HCT116 (cell line): ENCODE data around the gene ETS1. TPM values are rescaled to one million over a fixed set of nuclear protein-coding genes. Genes with fewer than 3 reads are reported as not detected.

Source experiments
- ATAC-seq: fragments of 200-7000 bp; cut with Tn5 transposase; 2 replicates; pipeline ENCODE4 v1.9.1; 2020; ENCODE audit warnings: mild to moderate bottlenecking, moderate library complexity
- BruUV-seq: library from RNA; stranded (reverse); fragments of 400-500 nt; replicated peaks from 2 replicates; lab custom pipeline; 2021; lab: Mats Ljungman, UMichigan
- CTCF ChIA-PET: fragments of 300-600 bp; sonication (Branson Sonifier 250); formaldehyde crosslinking; loops from one replicate; lab custom pipeline; 2021; ENCODE audit warnings: antibody characterized with exemption; lab: Charles Lee
- POLR2A ChIA-PET: fragments of 300-600, 350-600 bp; sonication (Branson Sonifier 250); formaldehyde crosslinking; loops from one replicate; lab custom pipeline; 2021; ENCODE audit warnings: antibody characterized with exemption; lab: Charles Lee
- RAD21 ChIA-PET, 2 experiments: fragments of 300-600 bp; sonication (Branson Sonifier 250); formaldehyde crosslinking; loops; one replicate each; lab custom pipeline; 2023; ENCODE audit warnings: low total read pairs in 2 of 2; ENCODE audit not compliant: uncharacterized antibody in 2 of 2, unreplicated experiment in 2 of 2, low non-redundant PET in 1 of 2; lab: Charles Lee
- DNase-seq: peaks from one replicate; pipeline ENCODE4 v3.0.0-alpha.2; 2010; ENCODE audit warnings: low read depth, low spot score
- H2AFZ ChIP-seq: fragments of 200-600 bp; shearing (Covaris generic), sonication (generic); 2 replicates; pipeline ENCODE4 v1.6.1; 2017; ENCODE audit warnings: low read depth, mixed run types, mixed read lengths, antibody characterized with exemption, low read length; ENCODE audit not compliant: poor library complexity, severe bottlenecking
- H3K27ac ChIP-seq: 2 replicates; pipeline ENCODE4 v1.5.1; 2012; ENCODE audit warnings: low read depth, low read length
- H3K27me3 ChIP-seq: fragments of 200-600 bp; sonication (generic); 2 replicates; pipeline ENCODE4 v1.6.1; 2016; ENCODE audit warnings: mixed run types, low read length, mixed read lengths; ENCODE audit not compliant: insufficient read depth
- H3K36me3 ChIP-seq, 2 experiments: fragments of 200-500 bp in 1 of 2; fragments of 200-600 bp in 1 of 2; sonication (Bioruptor generic) in 1 of 2; sonication (generic) in 1 of 2; 2 replicates each; pipeline versions ENCODE4 v1.5.1 to v1.6.1; 2014 to 2016; ENCODE audit warnings: low read length in 2 of 2, inconsistent platforms in 1 of 2, mixed read lengths in 1 of 2, mixed run types in 1 of 2; ENCODE audit not compliant: insufficient read depth in 2 of 2, control insufficient read depth in 1 of 2
- H3K4me1 ChIP-seq, 2 experiments: fragments of 200-600 bp in 1 of 2; sonication (generic) in 1 of 2; 2 replicates each; pipeline versions ENCODE4 v1.5.1 to v1.6.1; 2012 to 2017; ENCODE audit warnings: low read length in 2 of 2, inconsistent platforms in 1 of 2, mild to moderate bottlenecking in 1 of 2, mixed read lengths in 1 of 2, mixed run types in 1 of 2, moderate library complexity in 1 of 2; ENCODE audit not compliant: insufficient read depth in 2 of 2, control insufficient read depth in 1 of 2
- H3K4me2 ChIP-seq: fragments of 200-600 bp; sonication (generic); 2 replicates; pipeline ENCODE4 v1.6.1; 2017; ENCODE audit warnings: mixed run types, low read length, mixed read lengths
- H3K4me3 ChIP-seq, 2 experiments: fragments of 200-600 bp in 1 of 2; sonication (generic) in 1 of 2; replicated peaks in 1 of 2; 2 replicates each; pipeline ENCODE4 v1.5.1; 2011 to 2016; ENCODE audit warnings: low read length in 2 of 2, control low read depth in 1 of 2, low read depth in 1 of 2, mild to moderate bottlenecking in 1 of 2, mixed read lengths in 1 of 2, mixed run types in 1 of 2
- H3K79me2 ChIP-seq: fragments of 200-600 bp; sonication (generic); 2 replicates; pipeline ENCODE4 v1.6.1; 2017; ENCODE audit warnings: mild to moderate bottlenecking, mixed run types, low read length, moderate library complexity, mixed read lengths; ENCODE audit not compliant: insufficient read depth
- H3K9ac ChIP-seq: fragments of 200-600 bp; sonication (generic); 2 replicates; pipeline ENCODE4 v1.6.1; 2016; ENCODE audit warnings: low read length, mixed read lengths
- H3K9me2 ChIP-seq: fragments of 200-600 bp; sonication (generic), shearing (Covaris generic); 2 replicates; pipeline ENCODE4 v1.6.1; 2017; ENCODE audit warnings: mixed run types, mild to moderate bottlenecking, moderate library complexity; ENCODE audit not compliant: insufficient read depth
- H3K9me3 ChIP-seq, 2 experiments: fragments of 200-500 bp in 1 of 2; fragments of 200-600 bp in 1 of 2; sonication (Bioruptor generic) in 1 of 2; sonication (generic) in 1 of 2; 2 replicates each; pipeline ENCODE4 v1.6.1; 2014 to 2017; ENCODE audit warnings: low read length in 2 of 2, mixed read lengths in 2 of 2, inconsistent platforms in 1 of 2, low read depth in 1 of 2, mild to moderate bottlenecking in 1 of 2, mixed run types in 1 of 2, moderate library complexity in 1 of 2; ENCODE audit not compliant: control insufficient read depth in 1 of 2, insufficient read depth in 1 of 2
- H4K20me1 ChIP-seq: fragments of 200-600 bp; sonication (generic), shearing (Covaris generic); 2 replicates; pipeline ENCODE4 v1.6.1; 2017; ENCODE audit warnings: mixed run types, mild to moderate bottlenecking, moderate library complexity; ENCODE audit not compliant: insufficient read depth
- CTCF ChIP-seq, 3 experiments: fragments of 200-600 bp in 1 of 3; sonication (generic) in 1 of 3; IDR thresholded peaks in 2 of 3; conservative IDR thresholded peaks in 1 of 3; 2 replicates each; pipeline ENCODE4 v1.5.1; 2012 to 2017; ENCODE audit warnings: low read depth in 2 of 3, low read length in 2 of 3, antibody characterized with exemption in 1 of 3, borderline replicate concordance in 1 of 3, control low read depth in 1 of 3, mild to moderate bottlenecking in 1 of 3, mixed read lengths in 1 of 3, mixed run types in 1 of 3, moderate library complexity in 1 of 3; ENCODE audit not compliant: insufficient read depth in 1 of 3
- ELF1 ChIP-seq: IDR thresholded peaks from 2 replicates; pipeline ENCODE4 v1.6.1; 2012; ENCODE audit warnings: low read depth, borderline replicate concordance
- EZH2 ChIP-seq: fragments of 200-600 bp; sonication (generic); IDR thresholded peaks from 2 replicates; pipeline ENCODE4 v1.6.1; 2017; ENCODE audit warnings: antibody characterized with exemption, mixed run types
- EZH2phosphoT487 ChIP-seq: fragments of 200-600 bp; IDR thresholded peaks from 2 replicates; pipeline ENCODE4 v1.6.1; 2018; ENCODE audit warnings: antibody characterized with exemption, borderline replicate concordance
- FOSL1 ChIP-seq: IDR thresholded peaks from 2 replicates; pipeline ENCODE4 v1.6.1; 2012; ENCODE audit warnings: low read depth
- POLR2A ChIP-seq: IDR thresholded peaks from 2 replicates; pipeline ENCODE4 v1.7.0; 2011; ENCODE audit warnings: borderline replicate concordance; ENCODE audit not compliant: insufficient read depth, insufficient read length; ENCODE audit errors: extremely low read depth
- POLR2AphosphoS5 ChIP-seq: IDR thresholded peaks from 2 replicates; pipeline ENCODE4 v1.6.1; 2011; ENCODE audit warnings: mild to moderate bottlenecking, low read depth, low read length, moderate library complexity
- SIN3A ChIP-seq: IDR thresholded peaks from 2 replicates; pipeline ENCODE4 v1.6.1; 2012; ENCODE audit warnings: low read depth
- SP1 ChIP-seq: IDR thresholded peaks from 2 replicates; pipeline ENCODE4 v1.6.1; 2012; ENCODE audit warnings: low read depth
- SRF ChIP-seq: IDR thresholded peaks from 2 replicates; pipeline ENCODE4 v1.6.1; 2012; ENCODE audit warnings: low read depth
- YY1 ChIP-seq: IDR thresholded peaks from 2 replicates; pipeline ENCODE4 v1.6.1; 2011; ENCODE audit warnings: low read length, low read depth, moderate library complexity, mild to moderate bottlenecking; ENCODE audit not compliant: insufficient replicate concordance; ENCODE audit errors: extremely low read depth
- ZFX ChIP-seq: fragments of 450-650 bp; IDR thresholded peaks from 2 replicates; pipeline ENCODE4 v1.6.1; 2017
- intact Hi-C: fragments of 100-400 bp; cut with micrococcal nuclease; formaldehyde crosslinking; loops from 2 replicates; pipeline ENCODE4 v1.10.0; 2022
- total RNA-seq: library from RNA; stranded (reverse); gene quantifications from one replicate; pipeline ENCODE4 v1.2.1, GENCODE V29; 2021; ENCODE audit not compliant: unreplicated experiment

ETS1 gene
- total RNA-seq, 1 experiment from 2014 or later, result 9.2 TPM

DNA sequence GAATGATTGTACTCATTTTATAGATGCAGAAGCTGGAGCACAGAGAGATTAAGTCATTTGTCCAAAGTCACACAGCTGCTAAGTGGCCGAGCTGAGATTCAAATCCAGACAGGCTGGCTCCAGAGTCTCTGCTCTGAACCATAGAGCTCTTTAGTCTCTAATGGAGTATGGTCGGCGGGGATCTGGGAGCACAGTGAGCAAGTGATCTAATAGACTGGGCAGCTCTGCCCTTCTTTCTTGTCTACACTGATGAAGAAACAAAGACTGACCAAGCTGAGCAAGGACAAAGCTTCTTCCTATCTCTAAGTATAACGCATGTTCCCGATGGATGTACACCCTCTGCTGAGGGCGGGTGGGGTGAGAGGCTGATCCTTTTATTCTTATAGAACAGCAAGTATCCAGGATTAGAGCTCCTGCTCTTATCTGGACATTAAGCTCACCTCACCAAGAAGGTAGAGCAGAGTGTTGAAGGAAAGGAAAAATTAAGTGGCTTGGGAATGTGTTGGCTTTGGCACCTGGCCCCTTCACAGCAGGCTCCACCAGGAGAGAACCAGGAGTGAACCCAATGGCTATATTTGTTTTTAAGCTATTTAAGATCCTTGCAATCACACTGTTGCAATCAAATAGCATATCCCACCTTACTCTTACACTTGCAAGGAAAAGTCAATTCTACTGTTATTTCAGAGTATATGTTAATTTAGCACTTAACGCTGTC lies 68.7 kb downstream of the ETS1 start:
- ATAC-seq (no peak), DNase-seq (no peak)
- ChIA-PET CTCF (interaction anchor here (0.6 kb wide), 1 partner anchor 72 kb away, joined by 3 read pairs; no protein-coding TSS in a partner anchor), RAD21 (no interaction called here)
- no peak overlapping the region for H3K4me2 ChIP-seq
- H4K20me1 ChIP-seq, result no peaks in the 10 kb centered on the region
- peaks cover 5 to 28% of the 10 kb centered on the region in 2 experiments; a peak in 3 of 4 replicates for H3K4me1 ChIP-seq
- peaks cover 5% of the 10 kb centered on the region; the same call in 1 of the 2 replicates for H3K79me2 ChIP-seq
- no peak overlapping the region for H3K27ac ChIP-seq
- TF ChIP-seq EZH2phosphoT487, result no peak
- no peak for TF ChIP-seq EZH2
- TF ChIP-seq CTCF (IDR thresholded peaks at IDR 0.05 in 2 of 3, conservative IDR thresholded peaks at IDR 0.05 in 1 of 3; ENCODE audit: borderline replicate concordance in 1 of 3, insufficient read depth in 1 of 3, low read depth in 2 of 3, low read length in 2 of 3), result no peak
- TF ChIP-seq FOSL1, result no peak
- TF ChIP-seq SP1, result no peak
- TF ChIP-seq POLR2AphosphoS5, result no peak
- TF ChIP-seq POLR2A, result no peak
- no peak for TF ChIP-seq SIN3A
- TF ChIP-seq SRF, result no peak
- TF ChIP-seq ELF1, result no peak
- no peak for TF ChIP-seq YY1
- TF ChIP-seq ZFX, result no peak
- TF ChIP-seq, all 23 proteins: peak for 0
- no peak overlapping the region for H3K4me3 ChIP-seq
- POLR2A ChIA-PET, result interaction anchor here (2.0 kb wide), 1 partner anchor 10 kb away, joined by 4 read pairs; no protein-coding TSS in a partner anchor
- H3K9ac ChIP-seq, result no peak overlapping the region
- H3K9me3 ChIP-seq, result no peaks in the 10 kb centered on the region
- H3K36me3 ChIP-seq, result no peaks in the 10 kb centered on the region
- no peaks in the 10 kb centered on the region for H3K27me3 ChIP-seq
- no peaks in the 10 kb centered on the region for H3K9me2 ChIP-seq
- intact Hi-C loops, result no loop called here
- no TSS peak for BruUV-seq
- no peak overlapping the region for H2AFZ ChIP-seq
